Upper lobe of left lung (tissue), 4 donors: Measurements from ENCODE around the gene STIM1.

Source experiments
- CTCF ChIP-seq, 6 experiments: fragments of 450-650 bp in 4 of 6; fragments of 200-600 bp in 2 of 6; sonication (generic) in 2 of 6; IDR thresholded peaks; one replicate each; pipeline ENCODE4 v1.5.1; 2016 to 2019; ENCODE audit warnings: antibody characterized with exemption in 6 of 6
- EP300 ChIP-seq, 4 donors: sonication (generic); formaldehyde crosslinking; IDR thresholded peaks; one replicate each; pipeline ENCODE4 v1.5.1; 2017; ENCODE audit warnings: antibody characterized with exemption in 4 of 4, control low read depth in 2 of 4
- POLR2A ChIP-seq, 4 donors: fragments of 450-650 bp; IDR thresholded peaks; one replicate each; pipeline ENCODE4 v1.5.1; 2016 to 2017; ENCODE audit warnings: antibody characterized with exemption in 4 of 4, mild to moderate bottlenecking in 2 of 4

GRCh38 chr11:4059424-4059823 lies 204.0 kb downstream of the STIM1 start:
- TF ChIP-seq CTCF (IDR thresholded peaks at IDR 0.05): no peak
- no peak for TF ChIP-seq POLR2A (IDR thresholded peaks at IDR 0.05)
- TF ChIP-seq EP300 (IDR thresholded peaks at IDR 0.05): no peak
